Adipocyte (in vitro differentiated cells): ENCODE measurements around the gene MAPK9.

Experiments
- DNase-seq: peaks from one replicate; pipeline ENCODE4 v3.0.0-alpha.2; 2015; ENCODE audit warnings: low read depth
- H3K27me3 ChIP-seq: replicated peaks from 2 replicates; pipeline ENCODE4 v1.7.0; 2013; ENCODE audit warnings: mild to moderate bottlenecking, low read length, moderate library complexity; ENCODE audit not compliant: control insufficient read depth, insufficient read depth
- H3K36me3 ChIP-seq: 2 replicates; pipeline ENCODE4 v1.7.0; 2013; ENCODE audit warnings: low read length, mild to moderate bottlenecking, moderate library complexity; ENCODE audit not compliant: control insufficient read depth, insufficient read depth, severe bottlenecking
- H3K4me1 ChIP-seq: 2 replicates; pipeline ENCODE4 v1.7.0; 2013; ENCODE audit warnings: mild to moderate bottlenecking, low read length, moderate library complexity; ENCODE audit not compliant: control insufficient read depth, insufficient read depth
- H3K4me3 ChIP-seq: 2 replicates; pipeline ENCODE4 v1.7.0; 2013; ENCODE audit warnings: mild to moderate bottlenecking, low read length, moderate library complexity
- H3K9ac ChIP-seq: 2 replicates; pipeline ENCODE4 v1.7.0; 2013; ENCODE audit warnings: mild to moderate bottlenecking, low read length, moderate library complexity
- H3K9me3 ChIP-seq: 2 replicates; pipeline ENCODE4 v1.7.0; 2013; ENCODE audit warnings: mild to moderate bottlenecking, low read length, moderate library complexity; ENCODE audit not compliant: control insufficient read depth

MAPK9 gene

DNA sequence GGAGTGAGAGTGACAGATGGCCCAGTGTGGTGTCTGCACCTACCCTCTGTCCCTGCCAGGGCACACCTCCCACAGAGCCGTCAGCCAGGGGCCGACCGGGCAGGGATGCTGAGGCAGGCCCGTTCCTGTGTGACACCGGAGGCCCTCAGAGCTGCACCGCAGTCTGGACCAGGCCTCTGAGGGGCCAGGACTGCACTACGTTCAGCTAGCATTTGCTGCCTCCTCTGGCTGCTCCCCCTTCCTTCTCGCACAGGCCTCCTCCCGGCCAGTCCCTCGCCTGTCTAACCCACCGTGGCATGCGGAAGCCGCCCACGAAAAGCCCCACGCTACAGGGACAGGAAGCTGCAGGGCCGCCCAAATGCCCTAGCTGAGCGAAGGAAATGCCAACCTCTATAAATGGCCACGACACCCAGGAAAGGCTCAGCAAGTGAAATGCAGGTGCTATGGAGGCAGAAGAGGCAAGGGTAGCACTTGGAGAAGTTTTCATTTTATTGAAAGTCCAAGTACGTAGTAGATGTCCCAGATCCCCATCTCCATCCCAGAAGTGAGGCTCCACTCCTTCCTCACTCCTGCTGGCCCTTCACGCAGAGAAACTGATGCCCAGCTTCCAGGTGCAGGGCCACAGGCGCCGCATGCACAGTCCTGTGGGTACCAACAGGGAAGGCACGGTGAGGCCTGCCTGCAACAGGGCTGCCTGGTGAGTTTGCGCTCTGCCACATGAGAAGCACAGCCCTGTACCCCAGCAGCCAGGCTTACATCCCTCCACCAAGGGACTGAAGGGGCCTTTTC is 38.7 kb downstream of the MAPK9 start:
- Histone ChIP-seq H3K9me3 (peaks cover 99% of the 10 kb centered on the region), H3K36me3 (peaks cover 94% of the 10 kb centered on the region), H3K4me1 (no peaks in the 10 kb centered on the region), H3K9ac (no peak overlapping the region), H3K27me3 (no peaks in the 10 kb centered on the region), H3K4me3 (peak overlapping the region; percentile 61)
- DNase-seq, result no peak

DNA sequence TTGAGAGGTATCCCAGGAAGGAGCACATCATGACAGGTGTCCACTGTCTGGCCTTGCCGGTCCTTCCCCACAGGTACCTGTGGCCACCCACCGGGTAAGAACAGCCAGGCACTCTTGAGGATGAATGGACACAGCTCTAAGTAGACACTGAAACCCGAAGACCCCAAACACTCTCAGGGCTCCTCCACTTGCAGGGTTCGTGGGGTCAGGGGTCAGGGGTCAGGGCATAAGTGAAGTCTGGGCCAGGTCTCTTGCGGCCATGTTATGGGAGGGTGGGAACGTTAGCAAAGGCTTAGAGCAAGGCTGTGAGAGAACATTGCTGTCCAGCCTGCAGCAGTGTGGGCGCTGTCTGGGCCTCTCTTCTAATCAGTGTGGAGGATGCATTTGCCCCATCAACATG is 40.0 kb downstream of the MAPK9 start:
- Histone ChIP-seq H3K9me3 (peaks cover 99% of the 10 kb centered on the region), H3K4me1 (no peaks in the 10 kb centered on the region), H3K9ac (no peak overlapping the region), H3K4me3 (peak overlapping the region; percentile 61), H3K27me3 (no peaks in the 10 kb centered on the region), H3K36me3 (peaks cover 94% of the 10 kb centered on the region)
- no peak for DNase-seq

DNA sequence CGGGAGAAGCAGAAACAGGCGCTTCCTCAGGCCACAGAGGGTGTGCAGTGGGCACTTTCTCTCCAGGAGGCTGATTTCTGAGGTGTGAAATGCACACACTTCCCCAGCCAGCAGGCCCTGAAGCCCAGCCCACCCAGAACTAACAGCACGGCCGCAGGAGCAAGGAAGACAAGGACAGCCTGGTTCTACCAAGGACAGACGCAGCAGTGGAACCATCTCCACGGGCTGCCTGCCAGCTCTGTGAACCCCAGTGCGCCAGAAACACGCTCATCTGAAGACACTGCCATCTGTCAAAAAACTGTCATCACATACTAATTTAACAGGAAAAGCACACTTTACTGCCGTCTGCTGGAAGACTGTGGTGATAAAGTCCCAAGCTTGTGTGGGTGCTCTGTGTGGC is 40.7 kb downstream of the MAPK9 start:
- peaks cover 100% of the 10 kb centered on the region for H3K9me3 ChIP-seq
- no peaks in the 10 kb centered on the region for H3K27me3 ChIP-seq
- H3K9ac ChIP-seq, result no peak overlapping the region
- DNase-seq, result no peak
- H3K36me3 ChIP-seq, result peaks cover 95% of the 10 kb centered on the region
- H3K4me3 ChIP-seq, result peak overlapping the region; percentile 61
- no peaks in the 10 kb centered on the region for H3K4me1 ChIP-seq

- Histone ChIP-seq H3K9ac (no peak overlapping the region), H3K9me3 (peaks cover 100% of the 10 kb centered on the region), H3K4me3 (peak overlapping the region; percentile 59), H3K4me1 (no peaks in the 10 kb centered on the region), H3K36me3 (peaks cover 96% of the 10 kb centered on the region), H3K27me3 (no peaks in the 10 kb centered on the region)
- no peak for DNase-seq
These were observed 41.6 kb downstream of the MAPK9 start for GRCh38 chr5:180250329-180250728.

DNA sequence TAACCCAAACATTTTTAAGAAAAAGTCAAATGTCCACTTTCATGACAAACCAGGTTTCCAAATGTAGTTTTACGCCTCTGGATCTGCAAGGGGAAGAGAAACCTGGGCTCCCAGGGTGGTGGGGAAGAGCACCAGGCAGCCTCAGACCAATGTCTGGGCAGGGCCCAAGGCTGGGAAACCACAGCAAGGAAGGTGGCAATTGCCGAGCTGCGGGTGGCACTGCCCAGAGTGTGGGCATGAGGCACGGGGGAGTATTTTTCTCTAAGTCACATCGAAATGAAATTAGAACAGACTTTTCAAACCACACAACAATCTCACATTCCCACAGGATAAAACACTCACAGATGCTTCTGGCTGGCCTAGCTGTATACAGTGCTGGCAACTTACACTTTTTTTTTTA is 50.3 kb downstream of the MAPK9 start:
- DNase-seq, result no peak
- Histone ChIP-seq H3K9ac (no peak overlapping the region), H3K36me3 (peaks cover 96% of the 10 kb centered on the region), H3K27me3 (no peaks in the 10 kb centered on the region), H3K4me1 (no peaks in the 10 kb centered on the region), H3K4me3 (no peak overlapping the region), H3K9me3 (peaks cover 94% of the 10 kb centered on the region)

DNA sequence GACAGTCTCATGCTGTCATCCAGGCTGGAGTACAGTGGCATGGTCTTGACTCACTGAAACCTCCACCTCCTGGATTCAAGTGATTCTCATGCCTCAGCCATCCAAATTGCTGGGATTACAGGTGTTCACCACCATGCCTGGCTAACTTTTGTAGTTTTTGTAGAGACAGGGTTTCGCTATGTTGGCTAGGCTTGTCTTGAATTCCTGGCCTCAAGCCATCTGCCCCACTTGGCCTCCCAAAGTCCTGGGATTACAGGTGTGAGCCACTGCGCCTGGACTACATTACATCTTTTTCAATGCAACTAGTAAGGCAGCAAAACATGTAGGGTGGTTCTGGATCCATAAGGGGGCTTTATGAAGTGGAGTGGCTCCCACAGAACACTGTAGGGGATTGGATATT is 53.3 kb downstream of the MAPK9 start:
- Histone ChIP-seq H3K9me3 (peaks cover 90% of the 10 kb centered on the region), H3K27me3 (no peaks in the 10 kb centered on the region), H3K36me3 (peaks cover 97% of the 10 kb centered on the region), H3K4me3 (no peak overlapping the region), H3K9ac (no peak overlapping the region), H3K4me1 (no peaks in the 10 kb centered on the region)
- no peak for DNase-seq

DNA sequence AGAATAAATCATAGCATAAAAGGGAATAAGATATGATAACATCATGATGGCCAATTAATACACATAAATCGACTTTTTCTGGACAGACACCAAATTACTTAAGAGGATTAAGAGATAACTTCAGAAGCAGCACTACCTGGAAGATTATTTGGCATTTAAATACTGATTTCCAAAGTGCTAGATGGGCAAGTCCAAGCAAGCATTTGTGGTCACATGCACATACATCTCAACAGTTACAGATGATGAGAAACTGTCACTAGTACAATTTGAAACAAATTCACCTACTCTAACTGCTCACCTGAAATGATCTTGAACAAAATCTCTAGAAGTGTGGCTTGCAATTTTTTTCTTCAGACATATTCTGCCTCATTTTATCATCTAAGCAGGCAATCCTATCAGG is 56.0 kb downstream of the MAPK9 start:
- Histone ChIP-seq H3K4me1 (no peaks in the 10 kb centered on the region), H3K4me3 (peak overlapping the region; percentile 26), H3K36me3 (peaks cover 81% of the 10 kb centered on the region), H3K27me3 (no peaks in the 10 kb centered on the region), H3K9ac (no peak overlapping the region), H3K9me3 (peaks cover 71% of the 10 kb centered on the region)
- no peak for DNase-seq

- Histone ChIP-seq H3K27me3 (no peaks in the 10 kb centered on the region), H3K9me3 (peaks cover 64% of the 10 kb centered on the region)
These were observed 56.8 kb downstream of the MAPK9 start for GRCh38 chr5:180235077-180235476.

GRCh38 chr5:180234271-180234670 is 57.6 kb downstream of the MAPK9 start:
- Histone ChIP-seq H3K27me3 (no peaks in the 10 kb centered on the region), H3K4me3 (no peak overlapping the region), H3K9me3 (peaks cover 56% of the 10 kb centered on the region), H3K4me1 (no peaks in the 10 kb centered on the region), H3K9ac (no peak overlapping the region), H3K36me3 (peaks cover 69% of the 10 kb centered on the region)
- DNase-seq, result no peak

More at GRCh38 chr5:180235077-180235476, 56.8 kb downstream of the MAPK9 start:
- no peak overlapping the region for H3K4me3 ChIP-seq
- H3K9ac ChIP-seq, result no peak overlapping the region
- H3K4me1 ChIP-seq, result no peaks in the 10 kb centered on the region
- DNase-seq, result no peak
- H3K36me3 ChIP-seq, result peaks cover 77% of the 10 kb centered on the region

DNA sequence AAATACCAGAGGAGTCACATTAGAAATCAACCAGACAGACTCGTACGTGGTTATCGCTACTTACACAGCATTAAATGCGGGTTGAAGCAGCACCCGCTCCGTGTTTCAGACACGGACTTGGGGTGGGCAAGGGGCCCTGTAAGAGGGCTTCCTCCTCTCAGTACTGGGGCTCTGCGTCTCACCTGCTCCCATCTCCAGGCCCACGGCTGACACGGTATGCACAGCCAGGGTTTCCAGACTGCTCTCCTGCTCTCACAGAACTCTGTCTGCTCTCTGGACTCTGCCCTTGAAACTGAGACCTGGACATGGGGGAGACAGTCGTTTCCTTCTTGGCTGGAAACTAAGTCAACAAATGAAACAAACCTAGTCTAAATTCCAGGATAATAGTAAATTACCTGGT is 58.2 kb downstream of the MAPK9 start:
- Histone ChIP-seq H3K36me3 (peaks cover 64% of the 10 kb centered on the region), H3K9ac (no peak overlapping the region), H3K9me3 (peaks cover 55% of the 10 kb centered on the region), H3K4me1 (no peaks in the 10 kb centered on the region), H3K27me3 (no peaks in the 10 kb centered on the region), H3K4me3 (no peak overlapping the region)
- no peak for DNase-seq

GRCh38 chr5:180230017-180230416 is 61.9 kb downstream of the MAPK9 start:
- no peak for DNase-seq
- H3K4me3 ChIP-seq, result no peak overlapping the region

DNA sequence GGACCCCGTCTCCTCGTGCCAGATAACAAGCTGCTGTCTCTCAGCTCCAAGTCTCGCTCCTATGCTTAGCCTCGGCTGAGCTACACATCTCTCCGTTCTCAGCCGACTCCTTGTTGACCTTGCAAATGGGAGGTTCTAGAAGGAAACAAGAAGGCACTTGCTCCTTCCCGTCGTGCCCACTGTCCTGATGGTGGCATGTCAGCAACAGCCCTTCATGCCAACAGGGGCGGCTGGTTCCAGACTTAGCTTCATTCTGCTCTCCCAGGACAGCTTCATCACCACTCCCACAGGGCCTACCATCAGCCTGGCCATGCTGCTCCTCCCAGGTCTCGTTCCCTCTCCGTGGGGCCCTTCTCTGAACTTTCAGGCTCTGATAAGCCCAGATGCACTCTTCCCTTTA is 69.8 kb downstream of the MAPK9 start:
- Histone ChIP-seq H3K9me3 (peaks cover 70% of the 10 kb centered on the region), H3K36me3 (no peaks in the 10 kb centered on the region), H3K9ac (no peak overlapping the region), H3K27me3 (no peaks in the 10 kb centered on the region), H3K4me3 (no peak overlapping the region), H3K4me1 (no peaks in the 10 kb centered on the region)
- no peak for DNase-seq

More at GRCh38 chr5:180230017-180230416, 61.9 kb downstream of the MAPK9 start:
- no peaks in the 10 kb centered on the region for H3K4me1 ChIP-seq
- no peak overlapping the region for H3K9ac ChIP-seq
- H3K9me3 ChIP-seq, result peaks cover 50% of the 10 kb centered on the region
- no peaks in the 10 kb centered on the region for H3K27me3 ChIP-seq
- H3K36me3 ChIP-seq, result peaks cover 30% of the 10 kb centered on the region
